Measurements from ENCODE around the gene TIAM2.

DNA sequence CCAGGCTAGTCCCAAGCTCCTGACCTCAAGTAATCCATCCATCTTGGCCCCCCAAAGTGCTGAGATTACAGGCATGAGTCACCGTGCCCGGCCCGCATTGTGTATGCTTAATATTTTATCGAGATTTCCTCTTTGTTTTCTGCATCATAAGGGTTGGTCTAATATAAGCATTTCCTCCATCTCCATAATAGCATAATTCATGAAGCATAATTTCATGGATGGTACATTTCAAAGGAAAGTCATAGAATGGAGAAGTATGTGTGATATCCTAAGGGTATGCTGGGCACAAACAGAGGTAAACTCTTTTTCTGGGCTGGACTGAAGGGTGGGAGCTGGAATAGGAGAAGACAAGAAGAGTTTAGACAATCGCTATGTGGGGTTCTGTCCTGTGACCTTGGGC lies 17.5 kb upstream of the TIAM2 start:
- no peak for TF ChIP-seq POLR2A (IDR thresholded peaks at IDR 0.05)
- no peak for TF ChIP-seq CTCF (IDR thresholded peaks at IDR 0.05)
- TF ChIP-seq POLR2AphosphoS5 (IDR thresholded peaks at IDR 0.05): no peak
- no peak for TF ChIP-seq EP300 (IDR thresholded peaks at IDR 0.05)
